ENCODE results near the gene HDDC2. TPM values are rescaled to one million over a fixed set of nuclear protein-coding genes. Genes with fewer than 3 reads are reported as not detected.

Gene HDDC2
- total and polyA plus RNA-seq, 2 of the 8 experiments (the other 6 are each of a cell fraction or from before 2014, with no cell fraction given), result 89.3 to 129 TPM

DNA sequence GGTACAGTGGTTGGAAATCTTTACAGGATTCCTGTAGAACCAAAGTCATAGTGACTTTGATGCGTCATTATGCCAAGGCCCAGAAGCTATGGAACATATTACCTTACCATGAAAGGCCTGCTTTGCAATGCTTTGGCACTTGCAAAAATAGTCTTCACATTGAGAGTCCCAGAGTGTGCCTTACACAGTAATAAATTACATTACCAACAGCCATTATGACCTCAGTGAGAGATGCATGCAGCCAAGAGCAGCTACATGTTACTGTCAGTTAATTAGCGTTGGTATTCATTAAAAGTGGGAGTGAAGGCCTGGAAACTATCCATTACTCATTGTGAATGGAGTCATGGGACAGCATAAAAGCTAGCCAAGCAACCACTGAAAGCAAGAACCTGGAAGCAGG lies 39.2 kb upstream of the HDDC2 start:
- Histone ChIP-seq H3K9ac (replicated peaks in 1 of 4; ENCODE audit: extremely low read depth in 1 of 4, low read depth in 3 of 4, low read length in 3 of 4) (no peak overlapping the region), H3K4ac (replicated peaks; ENCODE audit: insufficient read length, low read depth, low read length) (no peak overlapping the region), H3K23me2 (ENCODE audit: low read depth, low read length) (no peaks in the 10 kb centered on the region; the same call in 1 of the 2 replicates), H3K4me3 (ENCODE audit: extremely low read depth in 1 of 4, insufficient read depth in 2 of 4, low read depth in 3 of 4, low read length in 4 of 4) (no peak overlapping the region), H4K8ac (ENCODE audit: extremely low read depth, insufficient read depth, low read length) (no peak overlapping the region), H3K27ac (ENCODE audit: low read depth, low read length) (no peak overlapping the region), H2BK20ac (ENCODE audit: low read length) (no peak overlapping the region), H2AFZ (ENCODE audit: low read length) (no peak overlapping the region), H3K27me3 (replicated peaks in 1 of 4; ENCODE audit: control insufficient read depth in 3 of 4, extremely low read depth in 1 of 4, insufficient read depth in 3 of 4, low read length in 3 of 4) (no peaks in the 10 kb centered on the region), H3K36me3 (ENCODE audit: control insufficient read depth in 2 of 4, insufficient read depth in 4 of 4, low read length in 3 of 4) (no peaks in the 10 kb centered on the region), H4K5ac (ENCODE audit: insufficient read length, low read depth, low read length) (no peak overlapping the region), H4K91ac (replicated peaks; ENCODE audit: insufficient read length, low read length) (no peak overlapping the region), H2AK5ac (ENCODE audit: low read depth, low read length) (no peak overlapping the region), H3K9me3 (ENCODE audit: insufficient read depth in 2 of 2, low read depth in 1 of 2, low read length in 1 of 2) (no peaks in the 10 kb centered on the region), H3K79me2 (ENCODE audit: control insufficient read depth in 1 of 2, insufficient read depth in 2 of 2, low read length in 2 of 2) (no peaks in the 10 kb centered on the region), H3K4me1 (replicated peaks in 1 of 4; ENCODE audit: control insufficient read depth in 3 of 4, insufficient read depth in 4 of 4, low read length in 3 of 4) (no peaks in the 10 kb centered on the region), H3K4me2 (ENCODE audit: insufficient read depth in 1 of 2, low read depth in 2 of 2, low read length in 2 of 2) (no peak overlapping the region), H2BK12ac (ENCODE audit: low read depth, low read length) (no peak overlapping the region), H2BK120ac (replicated peaks; ENCODE audit: low read depth, low read length) (no peak overlapping the region), H3K56ac (replicated peaks; ENCODE audit: insufficient read length, low read depth, low read length) (no peak overlapping the region), H4K20me1 (replicated peaks in 1 of 2; ENCODE audit: control insufficient read depth in 1 of 2, insufficient read depth in 2 of 2, low read length in 2 of 2) (no peaks in the 10 kb centered on the region), H3K23ac (ENCODE audit: insufficient read length) (no peak overlapping the region), H3K14ac (ENCODE audit: insufficient read length) (no peak overlapping the region), H3K79me1 (ENCODE audit: low read depth, low read length) (no peaks in the 10 kb centered on the region), H2BK15ac (ENCODE audit: low read length) (no peak overlapping the region), H3K18ac (ENCODE audit: extremely low read depth, low read length) (no peak overlapping the region), H2BK5ac (ENCODE audit: low read depth, low read length) (no peak overlapping the region)
- DNase-seq (ENCODE audit: low read depth in 1 of 2, low spot score in 2 of 2) (no peak), FAIRE-seq (no peak)
- ChIA-PET CTCF (ENCODE audit: partially characterized antibody) (interaction anchor here (1.1 kb wide), 1 partner anchor 27 kb away, joined by 4 read pairs; no protein-coding TSS in a partner anchor), POLR2A (ENCODE audit: partially characterized antibody) (interaction anchor here (1.3 kb wide), 1 partner anchor 9 kb away, joined by 3 read pairs; no protein-coding TSS in a partner anchor)
- WGBS, 2 experiments (ENCODE audit: extremely low coverage in 1 of 2, insufficient coverage in 1 of 2, insufficient read length in 1 of 2, insufficient replicate concordance in 2 of 2, low coverage in 1 of 2, low lambda C conversion rate in 2 of 2, missing lambda C conversion rate in 1 of 2), result 92% methylated on average over 2 of the region's 2 CpGs; no CpG with 5 or more reads in 1 of the 2 experiments
- TF ChIP-seq NRF1 (IDR thresholded peaks at IDR 0.05; ENCODE audit: low read depth, low read length), result no peak
- no peak for TF ChIP-seq EGR1 (IDR thresholded peaks at IDR 0.05; ENCODE audit: borderline replicate concordance, low read depth, low read length)
- TF ChIP-seq RBBP5 (IDR thresholded peaks at IDR 0.05; ENCODE audit: borderline replicate concordance, low read depth, low read length), result no peak
- no peak for TF ChIP-seq CREB1 (IDR thresholded peaks at IDR 0.05)
- no peak for TF ChIP-seq GABPA (IDR thresholded peaks at IDR 0.05; ENCODE audit: borderline replicate concordance, insufficient read depth, low read length)
- no peak for TF ChIP-seq RFX5 (IDR thresholded peaks at IDR 0.05; ENCODE audit: borderline replicate concordance, low read depth, low read length)
- TF ChIP-seq KDM5A (IDR thresholded peaks at IDR 0.05; ENCODE audit: low read length), result no peak
- TF ChIP-seq ZNF274 (IDR thresholded peaks at IDR 0.05; ENCODE audit: borderline replicate concordance, extremely low read depth, low read length), result no peak
- no peak for TF ChIP-seq SRF (IDR thresholded peaks at IDR 0.05; ENCODE audit: low read depth, low read length)
- TF ChIP-seq, protein P1, sequence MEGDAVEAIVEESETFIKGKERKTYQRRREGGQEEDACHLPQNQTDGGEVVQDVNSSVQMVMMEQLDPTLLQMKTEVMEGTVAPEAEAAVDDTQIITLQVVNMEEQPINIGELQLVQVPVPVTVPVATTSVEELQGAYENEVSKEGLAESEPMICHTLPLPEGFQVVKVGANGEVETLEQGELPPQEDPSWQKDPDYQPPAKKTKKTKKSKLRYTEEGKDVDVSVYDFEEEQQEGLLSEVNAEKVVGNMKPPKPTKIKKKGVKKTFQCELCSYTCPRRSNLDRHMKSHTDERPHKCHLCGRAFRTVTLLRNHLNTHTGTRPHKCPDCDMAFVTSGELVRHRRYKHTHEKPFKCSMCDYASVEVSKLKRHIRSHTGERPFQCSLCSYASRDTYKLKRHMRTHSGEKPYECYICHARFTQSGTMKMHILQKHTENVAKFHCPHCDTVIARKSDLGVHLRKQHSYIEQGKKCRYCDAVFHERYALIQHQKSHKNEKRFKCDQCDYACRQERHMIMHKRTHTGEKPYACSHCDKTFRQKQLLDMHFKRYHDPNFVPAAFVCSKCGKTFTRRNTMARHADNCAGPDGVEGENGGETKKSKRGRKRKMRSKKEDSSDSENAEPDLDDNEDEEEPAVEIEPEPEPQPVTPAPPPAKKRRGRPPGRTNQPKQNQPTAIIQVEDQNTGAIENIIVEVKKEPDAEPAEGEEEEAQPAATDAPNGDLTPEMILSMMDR (IDR thresholded peaks at IDR 0.05; ENCODE audit: control extremely low read depth in 1 of 3, insufficient read depth in 1 of 3, low read depth in 1 of 3, low read length in 3 of 3), result no peak

All from H1 (cell line).